Gastroesophageal sphincter (tissue), 4 donors: ENCODE data around the gene AIFM3. TPM values are rescaled to one million over a fixed set of nuclear protein-coding genes. Genes with fewer than 3 reads are reported as not detected.

ENCODE experiments used
- ATAC-seq: fragments of 150-250 bp; one replicate; pipeline ENCODE4 v1.9.1; 2016; ENCODE audit warnings: mild to moderate bottlenecking, moderate library complexity
- H3K27ac ChIP-seq, 4 donors: fragments of 200-600 bp; sonication (generic) in 3 of 4; 1 replicate in 3 of 4; 2 replicates in 1 of 4; pipeline ENCODE4 v1.5.1; 2016 to 2019
- H3K27me3 ChIP-seq: fragments of 200-600 bp; sonication (generic); one replicate; pipeline ENCODE4 v1.5.1; 2019
- H3K36me3 ChIP-seq, 2 donors: fragments of 200-600 bp; sonication (generic); one replicate each; pipeline ENCODE4 v1.5.1; 2019; ENCODE audit warnings: control low read depth in 1 of 2
- H3K4me1 ChIP-seq, 3 donors: fragments of 200-600 bp; sonication (generic); 1 replicate in 2 of 3; 2 replicates in 1 of 3; pipeline ENCODE4 v1.5.1; 2016 to 2019; ENCODE audit warnings: control low read depth in 2 of 3
- H3K4me3 ChIP-seq, 2 donors: fragments of 200-600 bp; sonication (generic); one replicate each; pipeline ENCODE4 v1.5.1; 2019; ENCODE audit warnings: mild to moderate bottlenecking in 1 of 2, moderate library complexity in 1 of 2
- H3K9me3 ChIP-seq, 3 donors: fragments of 200-600 bp; sonication (generic); one replicate each; pipeline ENCODE4 v1.5.1; 2017 to 2019; ENCODE audit warnings: control low read depth in 2 of 3
- CTCF ChIP-seq, 4 experiments: fragments of 200-600 bp in 2 of 4; fragments of 450-650 bp in 2 of 4; sonication (generic) in 1 of 4; IDR thresholded peaks; one replicate each; pipeline ENCODE4 v1.5.1; 2017 to 2019; ENCODE audit warnings: antibody characterized with exemption in 4 of 4, mild to moderate bottlenecking in 2 of 4, moderate library complexity in 2 of 4
- EP300 ChIP-seq: sonication (generic); formaldehyde crosslinking; IDR thresholded peaks from one replicate; pipeline ENCODE4 v1.6.1; 2017; ENCODE audit warnings: antibody characterized with exemption, mild to moderate bottlenecking
- POLR2A ChIP-seq, 2 donors: fragments of 450-650 bp; IDR thresholded peaks; one replicate each; pipeline ENCODE4 v1.6.1; 2017; ENCODE audit warnings: antibody characterized with exemption in 2 of 2, mild to moderate bottlenecking in 2 of 2, moderate library complexity in 1 of 2
- POLR2AphosphoS5 ChIP-seq: sonication (generic); formaldehyde crosslinking; IDR thresholded peaks from one replicate; pipeline ENCODE4 v1.6.1; 2017; ENCODE audit warnings: antibody characterized with exemption
- WGBS, 2 donors: methylation state at CpG; one replicate each; pipeline ENCODE4 v1.1.5; 2018; ENCODE audit warnings: low coverage in 1 of 2; 5-methylcytosine and 5-hydroxymethylcytosine counted together
- total RNA-seq, 4 donors: library from RNA; depleted of rRNA; stranded (reverse); fragments of >200 nt; gene quantifications; one replicate each; pipeline ENCODE4 v1.1.0, GENCODE V29; 2016

AIFM3 gene
- total RNA-seq, 4 donors from 2014 or later = 0.27 to 3.2 (median 2.0) TPM; not detected in 1

GRCh38 chr22:20946991-20947390 lies 20.1 kb upstream of the AIFM3 start:
- Histone ChIP-seq H3K36me3 (peaks cover 0 to 28% of the 10 kb centered on the region in 2 donors), H3K27me3 (no peaks in the 10 kb centered on the region), H3K9me3 (no peaks in the 10 kb centered on the region), H3K4me1 (peaks cover 0 to 56% (median 7%) of the 10 kb centered on the region in 3 donors), H3K27ac (no peak overlapping the region), H3K4me3 (no peak overlapping the region)
- TF ChIP-seq POLR2A (IDR thresholded peaks at IDR 0.05) (no peak), EP300 (no peak), CTCF (IDR thresholded peaks at IDR 0.05) (no peak), POLR2AphosphoS5 (no peak)
- 91% methylated on average over 1 of the region's 1 CpG; no CpG with 5 or more reads in 1 of the 2 donors for WGBS, 2 donors
- ATAC-seq = no peak

GRCh38 chr22:20948450-20948849 lies 18.6 kb upstream of the AIFM3 start:
- peaks cover 0 to 49% (median 4%) of the 10 kb centered on the region in 3 donors for H3K4me1 ChIP-seq
- ATAC-seq = no peak
- 73% methylated on average over 5 of the region's 5 CpGs; no CpG with 5 or more reads in 1 of the 2 donors for WGBS, 2 donors

GRCh38 chr22:20948989-20949388 lies 18.1 kb upstream of the AIFM3 start:
- Histone ChIP-seq H3K36me3 (peaks cover 0 to 48% of the 10 kb centered on the region in 2 donors), H3K4me3 (no peak overlapping the region), H3K27ac (no peak overlapping the region), H3K9me3 (no peaks in the 10 kb centered on the region), H3K4me1 (peaks cover 0 to 43% (median 4%) of the 10 kb centered on the region in 3 donors), H3K27me3 (no peaks in the 10 kb centered on the region)
- no peak for ATAC-seq
- 92 to 100% methylated on average over 1 to 4 of the region's 5 CpGs for WGBS, 2 donors
- TF ChIP-seq EP300 (no peak), POLR2A (IDR thresholded peaks at IDR 0.05) (no peak)

More at GRCh38 chr22:20948450-20948849, 18.6 kb upstream of the AIFM3 start:
- no peak overlapping the region for H3K4me3 ChIP-seq
- no peaks in the 10 kb centered on the region for H3K27me3 ChIP-seq
- no peaks in the 10 kb centered on the region for H3K9me3 ChIP-seq
- peaks cover 0 to 42% of the 10 kb centered on the region in 2 donors for H3K36me3 ChIP-seq
- TF ChIP-seq EP300 (no peak), CTCF (IDR thresholded peaks at IDR 0.05) (no peak), POLR2AphosphoS5 (no peak), POLR2A (IDR thresholded peaks at IDR 0.05) (no peak)
- no peak overlapping the region for H3K27ac ChIP-seq

- no peak overlapping the region for H3K27ac ChIP-seq
- TF ChIP-seq EP300 (no peak), POLR2A (IDR thresholded peaks at IDR 0.05) (no peak), POLR2AphosphoS5 (no peak), CTCF (IDR thresholded peaks at IDR 0.05) (no peak)
- no peak overlapping the region for H3K4me3 ChIP-seq
- H3K9me3 ChIP-seq = no peaks in the 10 kb centered on the region
- no peaks in the 10 kb centered on the region for H3K27me3 ChIP-seq
- WGBS, 2 donors = 78 to 82% methylated on average over 6 to 7 of the region's 13 CpGs
- H3K36me3 ChIP-seq = peaks cover 0 to 54% of the 10 kb centered on the region in 2 donors
- H3K4me1 ChIP-seq = peaks cover 0 to 36% (median 4%) of the 10 kb centered on the region in 3 donors
- no peak for ATAC-seq
Measured at GRCh38 chr22:20949698-20950183, 17.3 kb upstream of the AIFM3 start.

- no peak overlapping the region for H3K4me3 ChIP-seq
- 70 to 83% methylated on average over 5 to 9 of the region's 10 CpGs for WGBS, 2 donors
- ATAC-seq = no peak
- no peak overlapping the region for H3K27ac ChIP-seq
- peaks cover 0 to 23% (median 0%) of the 10 kb centered on the region in 3 donors for H3K4me1 ChIP-seq
- H3K27me3 ChIP-seq = no peaks in the 10 kb centered on the region
- H3K9me3 ChIP-seq = no peaks in the 10 kb centered on the region
- peaks cover 0 to 54% of the 10 kb centered on the region in 2 donors for H3K36me3 ChIP-seq
- no peak for TF ChIP-seq CTCF (IDR thresholded peaks at IDR 0.05)
Measured at GRCh38 chr22:20951151-20951931, 15.7 kb upstream of the AIFM3 start.
